Measurements from ENCODE around the gene TMED4.

DNA sequence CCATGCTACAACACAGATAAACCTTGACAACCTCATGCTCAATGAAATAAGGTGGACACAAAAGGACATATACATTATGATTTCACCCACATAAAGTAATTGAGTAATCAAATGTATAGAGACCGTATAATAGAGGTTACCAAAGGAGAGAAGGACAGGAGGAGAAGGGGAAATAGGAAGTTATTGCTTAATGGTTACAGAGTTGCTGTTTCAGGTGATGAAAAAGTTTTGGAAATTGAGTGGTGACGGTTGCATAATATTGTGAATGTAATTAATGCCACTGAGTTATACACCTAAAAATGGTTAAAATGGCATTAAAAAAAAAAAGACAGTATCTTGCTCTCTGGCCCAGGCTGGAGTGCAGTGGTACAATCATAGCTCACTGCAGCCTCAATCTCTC is 22.9 kb upstream of the TMED4 start:
- TF ChIP-seq POU2F2 (IDR thresholded peaks at IDR 0.05; ENCODE audit: low read depth, low read length) (no peak), POLR2AphosphoS5 (IDR thresholded peaks at IDR 0.05; ENCODE audit: low read depth, low read length) (no peak), TAF1 (IDR thresholded peaks at IDR 0.05; ENCODE audit: low read depth, low read length) (no peak), SPI1 (IDR thresholded peaks at IDR 0.05; ENCODE audit: low read depth, low read length) (no peak)

Measured in GM12891 (cell line).